ENCODE measurements around the gene VMAC. TPM values are rescaled to one million over a fixed set of nuclear protein-coding genes. Genes with fewer than 3 reads are reported as not detected.

Gene VMAC
- total and polyA plus RNA-seq, 9 of the 15 experiments (the other 6 are each of a cell fraction or from before 2014, with no cell fraction given) = 0.03 to 3.4 (median 1.1) TPM

GRCh38 chr19:5893907-5894703 lies 10.6 kb upstream of the VMAC start (continued):
- TF ChIP-seq CUX1 (CRISPR knock-in tag; IDR thresholded peaks at IDR 0.05) (no peak), ELF1 (tag; IDR thresholded peaks at IDR 0.05) (no peak), KLF1 (tag; IDR thresholded peaks at IDR 0.05) (no peak), TAF15 (IDR thresholded peaks at IDR 0.05; ENCODE audit: low read depth, low read length) (no peak), RCOR1 (IDR thresholded peaks at IDR 0.05; ENCODE audit: borderline replicate concordance in 1 of 2, low read depth in 2 of 2, low read length in 2 of 2) (peak in 1 of 2 experiments; percentile 77; a peak in 2 of 4 replicates), MNT (conservative IDR thresholded peaks at IDR 0.05) (peak in 1 of 2 experiments; percentile 55; a peak in 1 of 4 replicates), MXD1 (CRISPR knock-in tag; IDR thresholded peaks at IDR 0.05; ENCODE audit: borderline replicate concordance, poor library complexity, severe bottlenecking) (no peak), FOXK2 (conservative IDR thresholded peaks at IDR 0.05 in 1 of 2, IDR thresholded peaks at IDR 0.05 in 1 of 2; ENCODE audit: low read depth in 2 of 2) (no peak), XRCC5 (IDR thresholded peaks at IDR 0.05; ENCODE audit: low read depth, low read length) (no peak), PCBP2 (IDR thresholded peaks at IDR 0.05; ENCODE audit: low read depth, low read length, poor library complexity, severe bottlenecking) (no peak), HES1 (IDR thresholded peaks at IDR 0.05; ENCODE audit: low read depth) (peak; percentile 98), XRCC4 (IDR thresholded peaks at IDR 0.05; ENCODE audit: extremely low read depth, insufficient read depth, insufficient read length) (no peak), RFX1 (IDR thresholded peaks at IDR 0.05) (no peak), RBM14 (IDR thresholded peaks at IDR 0.05; ENCODE audit: borderline replicate concordance, insufficient read depth, low read depth, low read length) (no peak), CLOCK (CRISPR knock-in tag; IDR thresholded peaks at IDR 0.05; ENCODE audit: borderline replicate concordance) (no peak)
